Measurements from ENCODE around the gene ZNF474.

ZNF474 gene

DNA sequence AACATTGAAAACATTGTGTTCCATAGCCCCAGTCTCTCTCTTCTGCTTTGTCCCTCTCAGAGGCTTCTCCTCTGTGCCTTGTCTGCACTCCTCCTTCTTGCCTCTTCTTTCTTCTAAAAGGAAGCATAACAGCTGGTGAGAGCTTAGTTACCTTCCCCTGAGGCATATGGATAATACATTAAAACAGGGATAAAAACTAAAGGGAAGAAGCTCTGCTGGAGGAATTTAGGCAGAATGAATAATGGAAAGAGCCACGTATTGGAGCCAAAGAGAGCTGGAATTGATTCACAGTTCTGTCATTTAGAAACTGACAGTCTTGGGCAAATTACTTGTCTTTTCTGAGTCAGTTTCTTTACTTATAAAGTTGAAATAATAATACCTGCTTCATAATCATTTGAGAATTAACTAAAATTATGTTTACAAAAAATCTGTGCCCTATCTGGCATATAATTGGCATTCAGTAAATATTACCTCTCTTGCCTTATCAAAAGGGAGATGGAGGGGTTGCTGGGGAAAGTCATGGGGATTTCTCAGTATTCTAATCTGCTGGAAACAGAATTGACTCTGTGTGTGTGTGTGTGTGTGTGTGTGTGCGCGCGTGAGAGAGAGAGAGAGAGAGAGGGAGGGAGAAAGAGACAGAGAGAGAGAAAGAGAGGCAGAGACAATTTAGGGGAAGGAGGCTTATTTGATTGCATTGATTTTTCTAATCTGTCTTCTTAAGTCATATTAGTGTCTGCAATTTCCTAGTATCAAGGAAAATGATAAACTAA is 20.2 kb downstream of the ZNF474 start:
- TF ChIP-seq, protein P1, sequence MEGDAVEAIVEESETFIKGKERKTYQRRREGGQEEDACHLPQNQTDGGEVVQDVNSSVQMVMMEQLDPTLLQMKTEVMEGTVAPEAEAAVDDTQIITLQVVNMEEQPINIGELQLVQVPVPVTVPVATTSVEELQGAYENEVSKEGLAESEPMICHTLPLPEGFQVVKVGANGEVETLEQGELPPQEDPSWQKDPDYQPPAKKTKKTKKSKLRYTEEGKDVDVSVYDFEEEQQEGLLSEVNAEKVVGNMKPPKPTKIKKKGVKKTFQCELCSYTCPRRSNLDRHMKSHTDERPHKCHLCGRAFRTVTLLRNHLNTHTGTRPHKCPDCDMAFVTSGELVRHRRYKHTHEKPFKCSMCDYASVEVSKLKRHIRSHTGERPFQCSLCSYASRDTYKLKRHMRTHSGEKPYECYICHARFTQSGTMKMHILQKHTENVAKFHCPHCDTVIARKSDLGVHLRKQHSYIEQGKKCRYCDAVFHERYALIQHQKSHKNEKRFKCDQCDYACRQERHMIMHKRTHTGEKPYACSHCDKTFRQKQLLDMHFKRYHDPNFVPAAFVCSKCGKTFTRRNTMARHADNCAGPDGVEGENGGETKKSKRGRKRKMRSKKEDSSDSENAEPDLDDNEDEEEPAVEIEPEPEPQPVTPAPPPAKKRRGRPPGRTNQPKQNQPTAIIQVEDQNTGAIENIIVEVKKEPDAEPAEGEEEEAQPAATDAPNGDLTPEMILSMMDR (IDR thresholded peaks at IDR 0.05; ENCODE audit: borderline replicate concordance, control extremely low read depth, extremely low read depth, insufficient read depth, missing control alignments) = no peak
- no peak for DNase-seq (ENCODE audit: low spot score)
- in situ Hi-C loops (cut with MboI; ENCODE audit: low sequenced_read_pairs, unreplicated experiment) = no loop called here

DNA sequence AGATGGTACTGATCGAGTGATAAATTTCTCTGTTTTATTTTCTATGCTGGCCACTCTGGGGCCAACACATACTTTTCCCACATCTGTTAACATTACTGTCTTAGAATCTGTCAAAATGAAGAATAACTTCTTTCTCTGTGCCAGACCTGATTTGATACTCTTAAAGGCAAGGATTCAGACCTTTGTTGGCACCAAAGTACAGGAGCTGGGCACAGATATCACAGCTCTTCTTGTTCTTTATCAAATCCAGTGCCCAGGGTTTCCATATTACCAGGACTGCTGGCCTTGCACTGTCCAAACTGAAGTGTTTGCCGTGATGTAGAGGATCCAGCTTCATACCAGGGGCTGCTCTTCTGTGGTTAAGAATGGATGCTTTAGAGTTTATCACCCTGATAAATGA is 20.9 kb downstream of the ZNF474 start:
- TF ChIP-seq, protein P1 (IDR thresholded peaks at IDR 0.05; ENCODE audit: borderline replicate concordance, control extremely low read depth, extremely low read depth, insufficient read depth, missing control alignments) = no peak
- no peak for DNase-seq (ENCODE audit: low spot score)
- in situ Hi-C loops (cut with MboI; ENCODE audit: low sequenced_read_pairs, unreplicated experiment) = no loop called here

DNA sequence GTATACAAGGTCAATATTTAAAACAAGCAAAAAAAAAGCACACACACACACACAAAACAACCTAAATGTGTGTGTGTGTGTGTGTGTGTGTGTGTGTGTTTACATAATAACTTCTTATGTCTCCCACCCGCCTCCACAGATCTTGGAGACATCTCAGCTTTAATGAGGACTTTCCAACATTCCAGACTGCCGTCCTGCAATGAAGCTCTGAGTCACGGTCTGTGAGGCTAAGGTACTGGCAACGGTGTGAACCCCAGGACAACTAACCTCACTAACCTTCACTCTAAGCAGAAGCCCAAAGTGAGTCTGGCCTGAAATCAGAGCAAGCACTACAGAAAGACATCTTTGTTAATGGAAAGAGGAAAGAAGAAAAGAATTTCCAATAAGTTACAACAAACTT is 22.3 kb downstream of the ZNF474 start:
- in situ Hi-C loops (cut with MboI; ENCODE audit: low sequenced_read_pairs, unreplicated experiment) = no loop called here
- DNase-seq (ENCODE audit: low spot score) = no peak
- TF ChIP-seq, protein P1 (IDR thresholded peaks at IDR 0.05; ENCODE audit: borderline replicate concordance, control extremely low read depth, extremely low read depth, insufficient read depth, missing control alignments) = no peak

DNA sequence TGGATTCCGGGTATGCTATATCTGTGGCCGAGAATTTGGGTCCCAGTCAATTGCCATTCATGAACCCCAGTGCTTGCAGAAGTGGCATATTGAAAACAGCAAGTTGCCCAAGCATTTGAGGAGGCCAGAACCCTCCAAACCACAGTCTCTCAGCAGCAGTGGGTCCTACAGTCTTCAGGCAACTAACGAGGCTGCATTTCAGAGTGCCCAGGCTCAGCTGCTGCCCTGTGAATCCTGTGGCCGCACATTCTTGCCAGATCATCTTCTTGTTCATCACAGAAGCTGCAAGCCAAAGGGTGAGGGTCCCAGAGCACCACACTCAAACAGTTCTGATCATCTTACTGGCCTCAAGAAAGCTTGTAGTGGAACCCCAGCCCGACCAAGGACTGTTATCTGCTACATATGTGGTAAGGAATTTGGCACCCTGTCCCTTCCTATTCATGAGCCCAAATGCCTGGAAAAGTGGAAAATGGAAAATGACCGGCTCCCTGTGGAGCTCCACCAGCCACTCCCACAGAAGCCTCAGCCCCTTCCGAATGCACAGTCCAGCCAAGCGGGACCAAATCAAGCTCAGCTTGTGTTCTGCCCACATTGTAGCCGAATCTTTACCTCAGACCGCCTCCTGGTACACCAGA is 23.0 kb downstream of the ZNF474 start:
- DNase-seq (ENCODE audit: low spot score) = no peak

DNA sequence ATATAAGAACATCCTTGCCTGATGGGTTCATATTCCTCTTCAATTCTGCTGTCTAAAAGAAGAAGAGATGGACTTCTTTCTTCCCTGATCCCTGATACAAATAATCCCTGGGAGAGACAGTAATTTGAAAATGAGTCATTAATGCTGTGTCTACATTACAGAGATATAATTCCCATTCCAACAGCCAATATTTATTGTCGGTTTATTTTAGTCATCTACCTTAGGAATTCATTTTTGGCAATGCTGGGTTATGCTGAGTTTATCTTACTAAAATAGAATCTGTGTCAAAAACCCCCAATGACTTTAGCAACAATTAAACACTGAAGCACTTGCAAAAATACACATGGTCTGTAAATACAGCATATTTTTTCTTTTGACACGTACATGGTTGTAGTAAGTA is 23.9 kb downstream of the ZNF474 start:
- DNase-seq (ENCODE audit: low spot score) = no peak
- in situ Hi-C loops (cut with MboI; ENCODE audit: low sequenced_read_pairs, unreplicated experiment) = no loop called here
- TF ChIP-seq, protein P1 (IDR thresholded peaks at IDR 0.05; ENCODE audit: borderline replicate concordance, control extremely low read depth, extremely low read depth, insufficient read depth, missing control alignments) = no peak

More for the DNA sequence above, 23.0 kb downstream of the ZNF474 start:
- TF ChIP-seq, protein P1 (IDR thresholded peaks at IDR 0.05; ENCODE audit: borderline replicate concordance, control extremely low read depth, extremely low read depth, insufficient read depth, missing control alignments) = no peak
- in situ Hi-C loops (cut with MboI; ENCODE audit: low sequenced_read_pairs, unreplicated experiment) = no loop called here

DNA sequence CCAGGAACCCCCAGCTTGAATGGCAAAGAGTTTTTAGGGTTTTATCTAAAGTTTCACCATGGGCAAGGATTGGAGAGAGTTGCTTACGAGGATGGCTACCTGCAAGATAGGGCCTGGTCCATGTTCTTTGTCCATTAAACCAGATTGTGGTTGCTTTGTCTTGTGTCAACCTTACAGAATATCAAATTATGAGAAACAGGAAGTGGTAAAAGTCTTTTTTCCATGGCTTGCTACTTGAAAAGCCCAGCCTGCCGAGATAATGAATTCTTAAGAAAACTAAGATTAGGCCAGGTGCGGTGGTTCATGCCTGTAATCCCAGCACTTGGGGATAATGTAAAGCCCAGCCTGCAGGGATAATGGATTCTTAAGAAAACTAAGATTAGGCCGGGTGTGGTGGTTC is 24.4 kb downstream of the ZNF474 start:
- no peak for DNase-seq (ENCODE audit: low spot score)
- TF ChIP-seq, protein P1 (IDR thresholded peaks at IDR 0.05; ENCODE audit: borderline replicate concordance, control extremely low read depth, extremely low read depth, insufficient read depth, missing control alignments) = no peak
- in situ Hi-C loops (cut with MboI; ENCODE audit: low sequenced_read_pairs, unreplicated experiment) = no loop called here

Measured in GM13976 (cell line).